A673 (cell line): Measurements from ENCODE around the gene GPR39. TPM values are rescaled to one million over a fixed set of nuclear protein-coding genes. Genes with fewer than 3 reads are reported as not detected.

ENCODE experiments used
- BruUV-seq: library from RNA; stranded (reverse); fragments of 400-500 nt; replicated peaks from 2 replicates; lab custom pipeline; 2021; lab: Mats Ljungman, UMichigan
- CTCF ChIA-PET: fragments of 300-600 bp; sonication (Branson Sonifier 250); formaldehyde crosslinking; loops from one replicate; lab custom pipeline; 2022; ENCODE audit warnings: antibody characterized with exemption; lab: Charles Lee
- POLR2A ChIA-PET: fragments of 300-600 bp; sonication (Branson Sonifier 250); formaldehyde crosslinking; loops from one replicate; lab custom pipeline; 2022; ENCODE audit warnings: antibody characterized with exemption; ENCODE audit not compliant: low non-redundant PET; lab: Charles Lee
- DNase-seq: peaks from one replicate; pipeline ENCODE4 v3.0.0-alpha.2; 2015; ENCODE audit warnings: low spot score
- H3K27ac ChIP-seq: fragments of 200-600 bp; sonication (generic); 2 replicates; pipeline ENCODE4 v1.5.1; 2016; ENCODE audit warnings: mixed run types, low read depth, mild to moderate bottlenecking, mixed read lengths, antibody characterized with exemption, low read length; ENCODE audit not compliant: poor library complexity, severe bottlenecking
- H3K27me3 ChIP-seq: fragments of 200-600 bp; sonication (generic); replicated peaks from 2 replicates; pipeline ENCODE4 v1.6.1; 2017; ENCODE audit warnings: mixed run types, low read depth, mild to moderate bottlenecking, mixed read lengths, antibody characterized with exemption, low read length; ENCODE audit not compliant: insufficient read depth, poor library complexity
- H3K36me3 ChIP-seq: fragments of 200-600 bp; sonication (generic); 2 replicates; pipeline ENCODE4 v1.6.1; 2016; ENCODE audit warnings: mixed run types, mild to moderate bottlenecking, mixed read lengths, antibody characterized with exemption, low read length; ENCODE audit not compliant: insufficient read depth, poor library complexity, severe bottlenecking
- H3K4me1 ChIP-seq: fragments of 200-600 bp; sonication (generic); 2 replicates; pipeline ENCODE4 v1.6.1; 2017; ENCODE audit warnings: mixed run types, mild to moderate bottlenecking, mixed read lengths, antibody characterized with exemption, low read length; ENCODE audit not compliant: insufficient read depth, poor library complexity, severe bottlenecking
- H3K4me3 ChIP-seq: fragments of 200-600 bp; sonication (generic); 2 replicates; pipeline ENCODE4 v1.5.1; 2016; ENCODE audit warnings: low read depth, mixed run types, mild to moderate bottlenecking, mixed read lengths, low read length; ENCODE audit not compliant: poor library complexity, severe bottlenecking
- H3K9me3 ChIP-seq: fragments of 200-600 bp; sonication (generic); 2 replicates; pipeline ENCODE4 v1.6.1; 2016; ENCODE audit warnings: mixed run types, low read depth, mild to moderate bottlenecking, mixed read lengths, antibody characterized with exemption, low read length; ENCODE audit not compliant: poor library complexity, severe bottlenecking
- CTCF ChIP-seq: fragments of 300-800, 200-600 bp; sonication (generic); conservative IDR thresholded peaks from 2 replicates; pipeline ENCODE4 v1.5.1; 2017; ENCODE audit warnings: low read depth, mild to moderate bottlenecking, antibody characterized with exemption, low read length, moderate library complexity, mixed read lengths
- EZH2 ChIP-seq: fragments of 200-600 bp; sonication (generic); IDR thresholded peaks from 2 replicates; pipeline ENCODE4 v1.6.1; 2017; ENCODE audit warnings: borderline replicate concordance, low read depth, mild to moderate bottlenecking, mixed read lengths, antibody characterized with exemption, low read length; ENCODE audit not compliant: poor library complexity, severe bottlenecking
- intact Hi-C: fragments of 100-400 bp; cut with micrococcal nuclease; formaldehyde crosslinking; loops from one replicate; pipeline ENCODE4 v1.10.0; 2022; ENCODE audit not compliant: unreplicated experiment
- total RNA-seq: library from RNA; stranded (reverse); gene quantifications from 2 replicates; pipeline ENCODE4 v1.2.3, GENCODE V29; 2021

The GPR39 gene
- total RNA-seq, 1 experiment from 2014 or later: 3.6 TPM

GRCh38 chr2:132599556-132599955 is 183.0 kb downstream of the GPR39 start:
- Histone ChIP-seq H3K36me3 (no peaks in the 10 kb centered on the region), H3K9me3 (no peaks in the 10 kb centered on the region), H3K27me3 (peaks cover 8% of the 10 kb centered on the region), H3K4me1 (no peaks in the 10 kb centered on the region), H3K4me3 (no peak overlapping the region), H3K27ac (no peak overlapping the region)
- BruUV-seq: no TSS peak
- ChIA-PET CTCF (no interaction called here), POLR2A (no interaction called here)
- TF ChIP-seq EZH2: no peak
- no peak for TF ChIP-seq CTCF
- DNase-seq: no peak
- intact Hi-C loops: no loop called here

GRCh38 chr2:132604561-132604960 is 188.0 kb downstream of the GPR39 start:
- intact Hi-C loops: no loop called here
- Histone ChIP-seq H3K4me3 (no peak overlapping the region), H3K9me3 (no peaks in the 10 kb centered on the region), H3K27ac (no peak overlapping the region), H3K36me3 (no peaks in the 10 kb centered on the region), H3K4me1 (no peaks in the 10 kb centered on the region), H3K27me3 (peaks cover 8% of the 10 kb centered on the region)
- DNase-seq: no peak
- no peak for TF ChIP-seq EZH2
- no peak for TF ChIP-seq CTCF
- ChIA-PET CTCF (no interaction called here), POLR2A (interaction anchor here (0.6 kb wide), 1 partner anchor 1241 kb away, joined by 4 read pairs; no protein-coding TSS in a partner anchor)
- BruUV-seq: no TSS peak

GRCh38 chr2:132605236-132606180 is 188.9 kb downstream of the GPR39 start:
- CTCF ChIA-PET: no interaction called here
- Histone ChIP-seq H3K9me3 (no peaks in the 10 kb centered on the region), H3K4me3 (no peak overlapping the region), H3K27ac (no peak overlapping the region), H3K27me3 (peaks cover 2% of the 10 kb centered on the region), H3K4me1 (no peaks in the 10 kb centered on the region), H3K36me3 (no peaks in the 10 kb centered on the region)
- no peak for TF ChIP-seq CTCF
- TF ChIP-seq EZH2: no peak
- intact Hi-C loops: no loop called here
- DNase-seq: no peak
- POLR2A ChIA-PET: no interaction called here
- BruUV-seq: no TSS peak
